GM19193 (cell line): ENCODE measurements around the gene CTNNA1.

Experiments
- POLR2A ChIP-seq: IDR thresholded peaks from 4 replicates; pipeline ENCODE4 v1.6.1; 2011; ENCODE audit not compliant: insufficient read depth, insufficient read length; ENCODE audit errors: extremely low read depth

CTNNA1 gene

GRCh38 chr5:138948471-138949222 lies 195.4 kb downstream of the CTNNA1 start:
- TF ChIP-seq POLR2A: no peak

- no peak for TF ChIP-seq POLR2A
These were observed 196.0 kb downstream of the CTNNA1 start for GRCh38 chr5:138949223-138949574.

DNA sequence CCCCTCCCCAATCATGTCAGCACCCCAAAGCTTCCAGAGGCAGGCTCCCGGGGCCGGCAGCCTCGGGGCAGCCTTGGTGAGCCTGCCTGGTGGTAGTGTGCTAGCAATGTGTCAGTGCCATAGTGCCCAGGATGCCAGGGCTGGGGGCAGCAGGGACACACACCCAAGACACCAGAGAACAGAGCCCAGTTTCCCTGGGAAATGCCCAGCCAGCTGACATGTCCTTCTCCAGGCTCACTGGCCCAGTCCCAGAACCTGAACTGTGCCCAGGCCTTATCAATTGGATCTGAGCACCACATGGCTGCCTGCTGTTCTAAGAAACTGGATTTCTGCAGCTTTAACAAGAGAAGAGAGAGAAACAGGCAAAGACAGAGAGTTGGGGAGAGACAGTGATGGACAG lies 196.8 kb downstream of the CTNNA1 start:
- no peak for TF ChIP-seq POLR2A

DNA sequence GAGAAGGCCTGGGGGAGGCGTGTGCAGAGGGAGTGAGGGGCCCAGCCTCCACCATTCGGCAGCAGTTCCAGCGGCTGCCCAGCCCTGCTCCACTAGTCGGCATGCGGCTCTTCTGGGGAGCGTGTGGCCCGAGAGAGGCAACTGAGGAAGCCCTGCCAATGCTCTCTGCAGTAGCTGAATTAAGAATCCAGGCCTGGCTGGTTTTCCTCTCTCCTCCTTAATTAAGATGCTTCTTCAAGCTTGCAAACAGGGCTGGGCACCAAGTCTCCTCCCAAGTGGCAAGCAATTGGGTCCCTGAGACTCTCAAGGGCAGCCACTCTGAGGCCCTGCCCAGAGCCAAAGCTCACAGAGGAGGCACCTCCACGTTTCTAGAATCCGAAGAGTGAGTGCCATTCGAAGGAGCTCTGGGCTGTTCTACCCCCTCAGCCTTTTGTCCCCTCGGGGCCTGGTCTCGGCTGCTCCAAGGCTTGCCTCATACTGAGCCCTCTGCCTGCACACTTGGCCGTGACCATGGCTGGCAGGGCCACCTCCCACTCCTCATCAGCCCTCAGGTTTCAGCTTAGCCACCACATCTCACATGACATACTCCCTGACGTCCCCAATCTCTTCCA lies 197.3 kb downstream of the CTNNA1 start:
- no peak for TF ChIP-seq POLR2A

DNA sequence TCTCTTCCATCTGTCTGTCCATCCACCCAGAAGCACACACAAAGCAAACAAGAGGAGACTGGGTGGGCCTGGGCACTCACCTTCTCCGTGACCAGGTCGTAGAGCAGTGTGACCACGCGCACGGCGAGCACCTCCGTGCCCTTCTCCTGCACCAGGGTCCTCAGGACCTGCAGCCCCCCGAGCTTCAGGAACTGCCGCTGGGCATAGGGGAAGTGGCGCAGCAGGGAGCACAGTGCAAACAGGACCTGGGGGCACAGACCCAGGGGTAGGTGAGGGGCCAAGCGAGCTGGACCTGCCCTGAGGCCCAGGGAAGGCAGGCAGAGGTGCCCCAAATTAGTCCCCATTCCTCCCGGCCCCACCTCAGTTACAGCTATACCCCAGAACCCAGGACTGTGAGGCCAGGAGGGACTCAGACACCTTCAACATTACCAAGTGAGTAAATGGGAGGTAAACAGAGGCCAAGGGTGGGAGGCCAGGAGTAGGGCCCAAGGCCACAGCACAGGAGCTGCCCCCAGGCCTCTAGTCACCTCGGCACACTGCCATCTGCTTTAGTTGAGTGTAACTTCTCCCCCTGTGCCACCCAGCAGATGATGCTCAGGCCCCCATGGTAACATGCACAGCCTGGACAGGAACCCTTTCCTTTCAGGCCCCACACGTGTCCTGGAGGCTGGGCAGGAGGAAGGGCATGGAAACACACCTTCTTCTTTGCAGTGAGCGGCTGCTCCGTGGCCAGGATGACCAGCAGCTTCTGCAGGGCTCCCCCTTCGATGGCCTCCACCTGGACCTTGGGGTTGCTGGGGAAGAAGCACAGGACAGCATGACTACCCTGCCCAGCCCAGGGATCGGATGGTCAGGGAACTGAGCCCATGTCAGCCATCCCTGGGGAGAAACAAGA lies 198.1 kb downstream of the CTNNA1 start:
- TF ChIP-seq POLR2A: no peak

GRCh38 chr5:138951986-138952735 lies 198.9 kb downstream of the CTNNA1 start:
- no peak for TF ChIP-seq POLR2A

DNA sequence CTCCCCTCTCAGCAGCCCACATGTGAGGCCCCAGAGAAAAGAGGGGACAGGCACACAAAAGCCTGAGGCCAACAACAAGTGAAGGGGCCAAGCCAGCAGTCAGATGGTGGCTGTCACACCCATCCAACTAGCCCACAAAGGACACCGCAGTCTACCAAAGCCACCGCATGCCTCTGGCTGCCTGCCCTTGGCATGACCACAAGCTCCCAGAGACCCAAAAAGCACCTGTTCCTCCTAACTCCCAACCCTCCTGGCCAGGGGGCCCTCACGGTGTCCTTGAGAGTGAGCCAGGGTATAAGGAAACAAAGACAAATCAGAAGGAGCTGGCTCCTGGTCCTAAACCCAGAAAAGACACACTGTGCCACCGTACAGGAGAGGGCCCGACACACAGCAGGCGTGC lies 199.7 kb downstream of the CTNNA1 start:
- no peak for TF ChIP-seq POLR2A

GRCh38 chr5:138953387-138954256 lies 200.4 kb downstream of the CTNNA1 start:
- TF ChIP-seq POLR2A: no peak

GRCh38 chr5:138954257-138955012 lies 201.2 kb downstream of the CTNNA1 start:
- no peak for TF ChIP-seq POLR2A

DNA sequence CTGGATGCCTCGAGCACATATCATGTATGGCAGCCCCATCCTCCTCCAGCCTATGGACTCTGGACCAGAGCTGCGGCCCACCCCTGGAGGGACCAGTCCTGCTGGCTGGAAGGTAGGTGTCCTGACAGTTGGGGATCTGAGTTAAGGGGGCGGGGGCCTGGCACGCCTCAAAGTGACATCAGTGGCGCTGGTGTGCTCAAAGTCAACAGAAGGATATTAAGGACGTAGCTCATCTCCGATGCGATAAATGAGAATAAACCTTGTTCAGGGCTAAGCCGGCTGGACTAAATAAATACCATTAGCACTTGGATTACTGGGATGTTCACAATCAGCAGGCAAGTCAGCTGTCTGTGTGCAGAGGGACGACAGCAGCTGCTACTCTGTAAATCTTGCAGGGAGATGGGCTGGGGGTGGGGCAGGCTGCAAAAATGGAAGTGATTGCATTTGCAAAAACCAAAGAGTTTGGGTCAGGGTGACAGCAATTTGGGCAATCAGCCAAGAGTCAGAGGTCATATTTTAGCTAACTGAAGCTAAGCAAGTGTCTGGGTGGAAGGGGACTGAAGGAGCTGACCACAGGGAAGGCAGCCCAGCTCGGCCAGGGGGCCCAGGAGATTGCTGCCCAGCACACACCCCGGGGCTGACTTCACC lies 201.9 kb downstream of the CTNNA1 start:
- TF ChIP-seq POLR2A: no peak

DNA sequence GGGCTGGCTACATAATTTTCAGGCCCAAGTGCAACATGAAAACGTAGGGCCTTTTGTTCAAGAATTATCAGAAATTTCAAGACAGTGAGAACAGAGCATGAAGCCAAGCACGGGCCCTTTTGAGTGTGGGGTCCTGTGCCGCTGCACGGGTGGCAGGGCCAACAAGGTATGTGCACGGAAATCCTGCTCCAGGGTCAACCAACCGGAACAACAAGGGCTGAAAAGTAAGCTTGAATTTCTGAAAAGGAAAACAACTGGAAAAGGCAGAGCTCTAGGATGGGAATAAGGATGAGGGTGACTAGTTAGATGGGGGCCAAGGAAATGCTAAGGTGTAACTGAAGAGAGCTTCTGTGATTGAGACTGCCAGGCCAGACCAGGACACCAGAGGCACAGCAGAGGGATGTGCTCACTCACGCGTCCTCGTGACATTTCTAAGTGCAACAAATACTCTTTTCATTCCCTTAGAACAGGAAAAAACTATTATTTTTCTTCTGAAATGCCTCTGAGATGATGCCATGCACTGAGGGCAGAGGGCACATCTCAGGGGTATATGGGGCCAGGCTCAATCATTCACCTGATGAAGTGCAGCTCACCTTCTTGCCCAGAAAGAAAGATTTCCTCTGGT lies 202.6 kb downstream of the CTNNA1 start:
- no peak for TF ChIP-seq POLR2A

DNA sequence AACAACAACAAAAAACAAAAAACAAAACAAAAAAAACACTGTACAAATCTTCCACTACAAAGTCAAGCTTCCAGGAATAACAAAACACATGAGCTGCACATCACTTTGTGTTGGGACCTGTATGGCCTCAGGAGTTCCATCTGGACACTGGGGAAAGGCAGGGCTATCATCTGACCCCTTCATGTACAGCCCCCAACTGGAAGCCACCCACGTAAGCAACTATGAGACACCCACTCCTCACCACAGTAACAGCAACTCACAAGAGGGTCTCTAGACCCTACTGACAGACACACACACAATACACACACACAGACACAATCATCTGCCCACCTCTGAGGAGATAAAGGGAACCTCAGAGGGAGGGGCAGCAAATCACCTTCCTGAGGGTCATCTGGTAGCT lies 203.6 kb downstream of the CTNNA1 start:
- TF ChIP-seq POLR2A: no peak
